Measurements from ENCODE around the gene GRK3. TPM values are rescaled to one million over a fixed set of nuclear protein-coding genes. Genes with fewer than 3 reads are reported as not detected.
"Not testable (repeated sequence)": the region's sequence is repeated elsewhere in the genome, so short reads cannot be mapped to it uniquely, and the experiment has no call there.

GRK3 gene
- total and polyA plus RNA-seq, 7 donors = 1.2 to 9.6 (median 7.2) TPM

- no peak for DNase-seq
- Histone ChIP-seq H3K4me1 (peaks cover 0 to 27% (median 10%) of the 10 kb centered on the region in 4 donors), H3K27ac (no peak overlapping the region), H3K4me3 (no peak overlapping the region), H3K9me3 (no peaks in the 10 kb centered on the region), H3K27me3 (no peaks in the 10 kb centered on the region), H3K36me3 (no peaks in the 10 kb centered on the region)
- 49 to 73% methylated on average over 1 of the region's 1 CpG for WGBS, 2 donors
- TF ChIP-seq POLR2A (IDR thresholded peaks at IDR 0.05) = no peak
- no peak for TF ChIP-seq POLR2AphosphoS5 (IDR thresholded peaks at IDR 0.05)
- TF ChIP-seq EP300 (IDR thresholded peaks at IDR 0.05) = no peak
- TF ChIP-seq CTCF (IDR thresholded peaks at IDR 0.05) = no peak
- intact Hi-C loops (cut with DNase I) = loop anchor here (10.0 kb wide), 3 partner anchors 98 to 208 kb away; no protein-coding TSS in a partner anchor
Measured at GRCh38 chr22:25567251-25567675, 2.8 kb downstream of the GRK3 start.

- DNase-seq, H3K9me3 ChIP-seq, H3K27me3 ChIP-seq, H3K36me3 ChIP-seq, H3K27ac ChIP-seq, H3K4me3 ChIP-seq: not testable (repeated sequence)
- WGBS, 2 donors = 75 to 85% methylated on average over 2 of the region's 2 CpGs
- intact Hi-C loops (cut with DNase I) = loop anchor here (10.0 kb wide), 3 partner anchors 97 to 207 kb away; no protein-coding TSS in a partner anchor
- peaks cover 0 to 27% (median 10%) of the 10 kb centered on the region in 4 donors for H3K4me1 ChIP-seq
Measured at GRCh38 chr22:25568066-25568465, 3.6 kb downstream of the GRK3 start.

- TF ChIP-seq CTCF (IDR thresholded peaks at IDR 0.05) (no peak), POLR2A (IDR thresholded peaks at IDR 0.05) (no peak), EP300 (IDR thresholded peaks at IDR 0.05) (no peak), POLR2AphosphoS5 (IDR thresholded peaks at IDR 0.05) (no peak)
- Histone ChIP-seq H3K27ac (no peak overlapping the region), H3K4me1 (peaks cover 0 to 16% (median 4%) of the 10 kb centered on the region in 4 donors), H3K4me3 (no peak overlapping the region), H3K36me3 (no peaks in the 10 kb centered on the region), H3K9me3 (no peaks in the 10 kb centered on the region), H3K27me3 (no peaks in the 10 kb centered on the region)
- WGBS, 2 donors = 85 to 86% methylated on average over 9 of the region's 9 CpGs
- DNase-seq = no peak
- intact Hi-C loops (cut with DNase I) = loop anchor here (10.0 kb wide), 3 partner anchors 95 to 205 kb away; no protein-coding TSS in a partner anchor
Measured at GRCh38 chr22:25569361-25569760, 4.9 kb downstream of the GRK3 start.

- Histone ChIP-seq H3K4me1 (peaks cover 0 to 14% (median 4%) of the 10 kb centered on the region in 4 donors), H3K27ac (no peak overlapping the region), H3K36me3 (no peaks in the 10 kb centered on the region), H3K4me3 (no peak overlapping the region), H3K9me3 (no peaks in the 10 kb centered on the region), H3K27me3 (no peaks in the 10 kb centered on the region)
- no peak for DNase-seq
- 91 to 92% methylated on average over 10 of the region's 10 CpGs for WGBS, 2 donors
- TF ChIP-seq POLR2AphosphoS5 (IDR thresholded peaks at IDR 0.05) (no peak), EP300 (IDR thresholded peaks at IDR 0.05) (no peak), POLR2A (IDR thresholded peaks at IDR 0.05) (no peak), CTCF (IDR thresholded peaks at IDR 0.05) (no peak)
- intact Hi-C loops (cut with DNase I) = loop anchor here (10.0 kb wide), 3 partner anchors 95 to 205 kb away; no protein-coding TSS in a partner anchor
Measured at GRCh38 chr22:25569983-25570382, 5.5 kb downstream of the GRK3 start.

- 62 to 84% methylated on average over 2 of the region's 2 CpGs for WGBS, 2 donors
- Histone ChIP-seq H3K4me1 (peaks cover 0 to 10% (median 2%) of the 10 kb centered on the region in 4 donors), H3K36me3 (no peaks in the 10 kb centered on the region), H3K4me3 (no peak overlapping the region), H3K27me3 (no peaks in the 10 kb centered on the region), H3K9me3 (no peaks in the 10 kb centered on the region), H3K27ac (no peak overlapping the region)
- intact Hi-C loops (cut with DNase I) = no loop called here
- DNase-seq = no peak
- TF ChIP-seq CTCF (IDR thresholded peaks at IDR 0.05) (no peak), POLR2AphosphoS5 (IDR thresholded peaks at IDR 0.05) (no peak), POLR2A (IDR thresholded peaks at IDR 0.05) (no peak), EP300 (IDR thresholded peaks at IDR 0.05) (no peak)
Measured at GRCh38 chr22:25570486-25570885, 6.0 kb downstream of the GRK3 start.

GRCh38 chr22:25571969-25572707 is 7.7 kb downstream of the GRK3 start:
- H3K9me3 ChIP-seq; H3K4me3 ChIP-seq; intact Hi-C loops (cut with DNase I); H3K27me3 ChIP-seq; H3K27ac ChIP-seq; H3K4me1 ChIP-seq; DNase-seq; H3K36me3 ChIP-seq: not testable (repeated sequence)
- WGBS, 2 donors = 80 to 81% methylated on average over 8 of the region's 8 CpGs
